NB4 (cell line): ENCODE results near the gene C6orf47.

Source experiments
- MAX ChIP-seq: IDR thresholded peaks from 2 replicates; pipeline ENCODE4 v1.6.1; 2011; ENCODE audit warnings: low read depth, low read length
- TF ChIP-seq, protein P1 (sequence below): IDR thresholded peaks from one replicate; pipeline ENCODE4 v1.5.1; 2012; ENCODE audit warnings: low read depth, low read length

DNA sequence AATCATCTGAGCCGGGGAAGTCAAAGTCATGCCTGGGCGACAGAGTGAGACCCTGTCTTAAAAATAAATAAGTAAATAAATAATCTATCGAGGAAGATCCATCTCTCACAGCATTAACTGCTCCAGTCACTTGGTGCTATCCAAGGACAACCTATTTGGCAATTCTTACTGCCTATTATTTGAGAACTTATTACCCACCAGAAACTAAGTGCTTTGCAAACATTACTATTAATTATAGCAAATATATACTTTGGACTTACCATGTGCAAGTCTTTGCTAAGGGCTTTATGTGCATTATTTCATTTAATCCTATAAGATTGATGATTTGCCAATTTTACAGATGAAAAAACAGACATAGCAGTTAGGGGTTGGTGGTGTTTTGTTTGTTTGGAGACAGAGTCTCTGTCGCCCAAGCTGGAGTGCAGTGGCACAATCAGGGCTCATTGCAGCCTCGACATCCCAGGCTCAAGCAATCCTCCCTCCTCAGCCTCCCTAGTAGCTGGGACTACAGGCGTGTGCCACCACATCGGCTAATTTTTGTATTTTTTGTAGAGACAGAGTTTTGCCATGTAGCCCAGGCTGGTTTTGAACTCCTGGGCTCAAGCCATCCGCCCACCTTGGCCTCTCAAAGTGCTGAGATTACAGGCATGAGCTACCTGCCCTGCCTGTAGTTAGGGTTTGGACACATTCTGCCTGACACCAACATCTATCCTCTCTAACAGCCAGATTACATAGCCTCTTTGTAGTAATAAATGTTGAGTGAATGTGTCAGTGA is 5.8 kb downstream of the C6orf47 start:
- TF ChIP-seq, protein P1, sequence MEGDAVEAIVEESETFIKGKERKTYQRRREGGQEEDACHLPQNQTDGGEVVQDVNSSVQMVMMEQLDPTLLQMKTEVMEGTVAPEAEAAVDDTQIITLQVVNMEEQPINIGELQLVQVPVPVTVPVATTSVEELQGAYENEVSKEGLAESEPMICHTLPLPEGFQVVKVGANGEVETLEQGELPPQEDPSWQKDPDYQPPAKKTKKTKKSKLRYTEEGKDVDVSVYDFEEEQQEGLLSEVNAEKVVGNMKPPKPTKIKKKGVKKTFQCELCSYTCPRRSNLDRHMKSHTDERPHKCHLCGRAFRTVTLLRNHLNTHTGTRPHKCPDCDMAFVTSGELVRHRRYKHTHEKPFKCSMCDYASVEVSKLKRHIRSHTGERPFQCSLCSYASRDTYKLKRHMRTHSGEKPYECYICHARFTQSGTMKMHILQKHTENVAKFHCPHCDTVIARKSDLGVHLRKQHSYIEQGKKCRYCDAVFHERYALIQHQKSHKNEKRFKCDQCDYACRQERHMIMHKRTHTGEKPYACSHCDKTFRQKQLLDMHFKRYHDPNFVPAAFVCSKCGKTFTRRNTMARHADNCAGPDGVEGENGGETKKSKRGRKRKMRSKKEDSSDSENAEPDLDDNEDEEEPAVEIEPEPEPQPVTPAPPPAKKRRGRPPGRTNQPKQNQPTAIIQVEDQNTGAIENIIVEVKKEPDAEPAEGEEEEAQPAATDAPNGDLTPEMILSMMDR: no peak
- no peak for TF ChIP-seq MAX
